NCI-H2227 (cell line): Measurements from ENCODE around the gene CEBPG.

Experiments
- DNase-seq: peaks from one replicate; lab custom pipeline; 2025; ENCODE audit not compliant: unreplicated experiment; lab: John Stamatoyannopoulos, UW

The CEBPG gene

GRCh38 chr19:33403221-33403972 lies 29.9 kb downstream of the CEBPG start:
- no peak for DNase-seq

GRCh38 chr19:33403973-33404304 lies 30.4 kb downstream of the CEBPG start:
- no peak for DNase-seq

- no peak for DNase-seq
Measured at GRCh38 chr19:33404506-33405253, 31.2 kb downstream of the CEBPG start.

GRCh38 chr19:33405254-33405552 lies 31.7 kb downstream of the CEBPG start:
- no peak for DNase-seq

- no peak for DNase-seq
Measured at GRCh38 chr19:33405553-33406461, 32.3 kb downstream of the CEBPG start.

GRCh38 chr19:33406521-33407139 lies 33.1 kb downstream of the CEBPG start:
- peak; percentile 96 for DNase-seq

- DNase-seq: no peak
Measured at GRCh38 chr19:33407140-33407551, 33.6 kb downstream of the CEBPG start.

GRCh38 chr19:33407716-33408115 lies 34.2 kb downstream of the CEBPG start:
- no peak for DNase-seq

- no peak for DNase-seq
Measured at GRCh38 chr19:33408116-33408515, 34.6 kb downstream of the CEBPG start.

GRCh38 chr19:33408538-33409434 lies 35.3 kb downstream of the CEBPG start:
- no peak for DNase-seq

GRCh38 chr19:33409906-33410685 lies 36.6 kb downstream of the CEBPG start:
- DNase-seq: no peak

GRCh38 chr19:33410915-33411401 lies 37.4 kb downstream of the CEBPG start:
- DNase-seq: no peak

GRCh38 chr19:33411621-33412180 lies 38.2 kb downstream of the CEBPG start:
- no peak for DNase-seq

GRCh38 chr19:33412601-33413425 lies 39.3 kb downstream of the CEBPG start:
- DNase-seq: no peak

GRCh38 chr19:33413426-33413725 lies 39.9 kb downstream of the CEBPG start:
- DNase-seq: no peak

- DNase-seq: no peak
Measured at GRCh38 chr19:33413868-33414666, 40.6 kb downstream of the CEBPG start.
